HL-60/S4 treated with phorbol 12-myristate 13-acetate at 8.2 ng/mL for 4 days and 3 days (cell line): ENCODE results near the gene FAM209B.

Experiments used
- in situ Hi-C: fragments of 300-500 bp; cut with MboI; formaldehyde crosslinking; loops from 2 replicates; pipeline ENCODE4 v1.15.0; 2022; ENCODE audit warnings: low sequenced_read_pairs

The FAM209B gene

GRCh38 chr20:56537997-56538396, 5.0 kb downstream of the FAM209B start:
- in situ Hi-C loops: no loop called here

- in situ Hi-C loops: no loop called here
Measured at GRCh38 chr20:56540415-56540814, 7.4 kb downstream of the FAM209B start.

GRCh38 chr20:56542489-56543030, 9.5 kb downstream of the FAM209B start:
- in situ Hi-C loops: no loop called here

- in situ Hi-C loops: loop anchor here (25.0 kb wide), 1 partner anchor 411 kb away; no protein-coding TSS in a partner anchor
Measured at GRCh38 chr20:56551571-56551970, 18.5 kb downstream of the FAM209B start.

GRCh38 chr20:56552911-56553629, 20.0 kb downstream of the FAM209B start:
- in situ Hi-C loops: loop anchor here (25.0 kb wide), 1 partner anchor 409 kb away; no protein-coding TSS in a partner anchor

- in situ Hi-C loops: loop anchor here (25.0 kb wide), 1 partner anchor 407 kb away; no protein-coding TSS in a partner anchor
Measured at GRCh38 chr20:56554869-56555268, 21.8 kb downstream of the FAM209B start.

- in situ Hi-C loops: loop anchor here (25.0 kb wide), 1 partner anchor 403 kb away; no protein-coding TSS in a partner anchor
Measured at GRCh38 chr20:56558968-56559367, 25.9 kb downstream of the FAM209B start.

- in situ Hi-C loops: loop anchor here (25.0 kb wide), 1 partner anchor 398 kb away; no protein-coding TSS in a partner anchor
Measured at GRCh38 chr20:56564526-56564925, 31.5 kb downstream of the FAM209B start.

- in situ Hi-C loops: loop anchor here (25.0 kb wide), 1 partner anchor 397 kb away; no protein-coding TSS in a partner anchor
Measured at GRCh38 chr20:56565511-56565910, 32.5 kb downstream of the FAM209B start.

GRCh38 chr20:56566621-56567020, 33.6 kb downstream of the FAM209B start:
- in situ Hi-C loops: loop anchor here (25.0 kb wide), 1 partner anchor 396 kb away; no protein-coding TSS in a partner anchor

GRCh38 chr20:56570832-56571231, 37.8 kb downstream of the FAM209B start:
- in situ Hi-C loops: loop anchor here (25.0 kb wide), 1 partner anchor 391 kb away; no protein-coding TSS in a partner anchor

GRCh38 chr20:56572172-56572571, 39.1 kb downstream of the FAM209B start:
- in situ Hi-C loops: loop anchor here (25.0 kb wide), 1 partner anchor 390 kb away; no protein-coding TSS in a partner anchor

GRCh38 chr20:56573986-56574385, 40.9 kb downstream of the FAM209B start:
- in situ Hi-C loops: loop anchor here (25.0 kb wide), 1 partner anchor 388 kb away; no protein-coding TSS in a partner anchor

- in situ Hi-C loops: loop anchor here (25.0 kb wide), 1 partner anchor 388 kb away; no protein-coding TSS in a partner anchor
Measured at GRCh38 chr20:56574531-56575142, 41.6 kb downstream of the FAM209B start.

GRCh38 chr20:56575157-56575556, 42.1 kb downstream of the FAM209B start:
- in situ Hi-C loops: no loop called here

GRCh38 chr20:56575961-56576360, 42.9 kb downstream of the FAM209B start:
- in situ Hi-C loops: no loop called here

- in situ Hi-C loops: no loop called here
Measured at GRCh38 chr20:56579301-56579710, 46.3 kb downstream of the FAM209B start.

- in situ Hi-C loops: no loop called here
Measured at GRCh38 chr20:56580226-56580625, 47.2 kb downstream of the FAM209B start.

GRCh38 chr20:56581701-56582100, 48.7 kb downstream of the FAM209B start:
- in situ Hi-C loops: no loop called here

- in situ Hi-C loops: no loop called here
Measured at GRCh38 chr20:56582542-56582941, 49.5 kb downstream of the FAM209B start.

- in situ Hi-C loops: no loop called here
Measured at GRCh38 chr20:56584916-56585315, 51.9 kb downstream of the FAM209B start.
